Lower leg skin (tissue), 3 donors: ENCODE results near the gene PLD5.

Experiments used
- CTCF ChIP-seq, 3 donors: fragments of 450-650 bp; IDR thresholded peaks; one replicate each; pipeline ENCODE4 v1.5.1; 2016; ENCODE audit warnings: antibody characterized with exemption in 3 of 3, mild to moderate bottlenecking in 3 of 3, moderate library complexity in 2 of 3
- POLR2A ChIP-seq, 2 donors: fragments of 450-650 bp; IDR thresholded peaks; one replicate each; pipeline ENCODE4 v1.6.1; 2016 to 2017; ENCODE audit warnings: antibody characterized with exemption in 2 of 2, mild to moderate bottlenecking in 1 of 2, moderate library complexity in 1 of 2

GRCh38 chr1:242133796-242134195, 390.7 kb downstream of the PLD5 start:
- TF ChIP-seq CTCF (IDR thresholded peaks at IDR 0.05): no peak
- TF ChIP-seq POLR2A (IDR thresholded peaks at IDR 0.05): no peak
